Muscle of leg (tissue), 11 donors: ENCODE data around the gene SCGB1C1. TPM values are rescaled to one million over a fixed set of nuclear protein-coding genes. Genes with fewer than 3 reads are reported as not detected.
A peak's percentile ranks its signal among the peaks of the same experiment; 100 is the strongest.

ENCODE experiments used
- DNase-seq: peaks from one replicate; pipeline ENCODE4 v3.0.0; 2013
- H3K27ac ChIP-seq: one replicate; pipeline ENCODE4 v1.5.1; 2013; ENCODE audit warnings: mild to moderate bottlenecking, low read length, control low read depth
- H3K27me3 ChIP-seq: one replicate; pipeline ENCODE4 v1.6.1; 2013; ENCODE audit warnings: low read length; ENCODE audit not compliant: control insufficient read depth, insufficient read depth
- H3K36me3 ChIP-seq: one replicate; pipeline ENCODE4 v1.6.1; 2013; ENCODE audit warnings: low read length; ENCODE audit not compliant: control insufficient read depth, insufficient read depth
- H3K4me1 ChIP-seq: one replicate; pipeline ENCODE4 v1.6.1; 2013; ENCODE audit warnings: low read length; ENCODE audit not compliant: control insufficient read depth, insufficient read depth
- H3K4me3 ChIP-seq: one replicate; pipeline ENCODE4 v1.5.1; 2013; ENCODE audit warnings: low read length, control low read depth
- H3K9me3 ChIP-seq: replicated peaks from 2 replicates; pipeline ENCODE4 v1.6.1; 2013; ENCODE audit warnings: low read depth, low read length; ENCODE audit not compliant: control insufficient read depth
- WGBS: methylation state at CpG from one replicate; pipeline ENCODE4 v1.1.5; 2013; ENCODE audit warnings: missing lambda C conversion rate; ENCODE audit not compliant: insufficient coverage; 5-methylcytosine and 5-hydroxymethylcytosine counted together
- polyA plus RNA-seq, 8 donors: library from polyadenylated mRNA; unstranded; fragments of 120-200 nt; gene quantifications; one replicate each; pipeline versions ENCODE4 v1.2.1 to v1.2.3, GENCODE V29; 2013; ENCODE audit warnings: inconsistent platforms in 1 of 8, low replicate concordance in 1 of 8; ENCODE audit not compliant: insufficient read length in 8 of 8, insufficient read depth in 1 of 8
- total RNA-seq: library from RNA; stranded (reverse); fragments of 120-200 nt; gene quantifications from one replicate; pipeline ENCODE4 v1.2.4, GENCODE V29; 2013

Gene SCGB1C1
- total and polyA plus RNA-seq, 9 donors = 0.26 to 0.43 (median 0.35) TPM; not detected in 5

DNA sequence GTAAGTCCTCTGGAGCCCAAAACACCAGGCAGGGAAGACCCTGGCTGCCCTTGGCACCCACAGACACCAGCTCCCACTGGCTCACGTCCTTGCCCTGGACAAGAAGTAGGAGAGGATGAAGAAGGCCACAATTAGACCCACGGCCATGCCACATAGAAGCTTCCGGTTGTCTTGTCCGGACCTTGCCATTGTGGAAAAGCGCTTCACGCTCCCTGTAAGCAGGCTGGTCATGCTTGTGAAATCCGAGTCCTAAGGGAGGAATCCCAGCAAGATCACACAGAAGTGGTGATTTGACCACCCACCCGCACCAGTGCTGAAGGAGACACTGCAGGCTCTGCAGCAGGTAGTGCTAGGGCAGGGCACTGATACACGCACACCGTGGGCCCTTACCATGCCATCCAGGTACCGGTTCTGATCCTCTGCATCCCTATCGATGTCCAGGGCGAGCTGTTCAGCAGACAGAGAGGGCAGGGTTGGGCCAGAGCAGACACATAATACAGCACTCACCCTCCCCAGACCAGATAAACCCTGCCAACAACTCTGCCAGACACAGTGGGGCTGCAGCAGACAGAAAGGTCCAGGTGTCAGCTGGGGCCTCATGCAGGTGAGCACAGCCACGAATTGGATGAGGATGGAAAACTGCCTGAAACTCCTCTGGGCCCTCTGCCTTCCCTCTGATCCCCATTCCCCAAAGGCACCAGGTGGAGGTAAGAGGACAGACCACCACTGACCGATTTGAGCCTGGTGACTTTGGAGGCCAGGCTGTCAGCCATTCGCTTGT, 12.5 kb downstream of the SCGB1C1 start:
- 89% methylated on average over 12 of the region's 16 CpGs for WGBS
- no peak overlapping the region for H3K27ac ChIP-seq
- no peaks in the 10 kb centered on the region for H3K27me3 ChIP-seq
- no peak for DNase-seq
- H3K36me3 ChIP-seq = peaks cover 45% of the 10 kb centered on the region
- peaks cover 43% of the 10 kb centered on the region for H3K4me1 ChIP-seq
- H3K4me3 ChIP-seq = no peak overlapping the region
- no peaks in the 10 kb centered on the region for H3K9me3 ChIP-seq

DNA sequence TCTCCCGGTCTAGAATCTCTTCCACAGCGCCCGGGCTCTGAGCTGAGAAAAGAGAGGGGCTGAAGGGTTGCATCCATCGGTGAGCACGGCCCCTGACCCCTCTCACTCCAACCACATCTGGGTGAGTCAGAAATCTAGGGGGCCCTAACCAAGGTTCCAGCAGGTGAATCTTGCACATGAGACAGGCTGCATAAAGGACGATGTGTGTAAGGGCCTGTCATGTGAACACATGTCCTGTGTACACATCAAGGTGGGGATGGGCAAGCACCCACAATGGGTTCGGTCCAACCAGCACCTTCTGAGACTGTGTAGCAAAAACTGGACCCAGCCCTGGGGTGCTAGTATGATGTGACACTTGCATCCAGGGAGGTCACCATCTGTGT, 13.1 kb downstream of the SCGB1C1 start:
- Histone ChIP-seq H3K9me3 (no peaks in the 10 kb centered on the region), H3K27ac (no peak overlapping the region), H3K4me3 (peak overlapping the region; percentile 95), H3K36me3 (peaks cover 45% of the 10 kb centered on the region), H3K4me1 (peaks cover 49% of the 10 kb centered on the region), H3K27me3 (no peaks in the 10 kb centered on the region)
- peak; percentile 13 for DNase-seq
- 75% methylated on average over 5 of the region's 7 CpGs for WGBS

DNA sequence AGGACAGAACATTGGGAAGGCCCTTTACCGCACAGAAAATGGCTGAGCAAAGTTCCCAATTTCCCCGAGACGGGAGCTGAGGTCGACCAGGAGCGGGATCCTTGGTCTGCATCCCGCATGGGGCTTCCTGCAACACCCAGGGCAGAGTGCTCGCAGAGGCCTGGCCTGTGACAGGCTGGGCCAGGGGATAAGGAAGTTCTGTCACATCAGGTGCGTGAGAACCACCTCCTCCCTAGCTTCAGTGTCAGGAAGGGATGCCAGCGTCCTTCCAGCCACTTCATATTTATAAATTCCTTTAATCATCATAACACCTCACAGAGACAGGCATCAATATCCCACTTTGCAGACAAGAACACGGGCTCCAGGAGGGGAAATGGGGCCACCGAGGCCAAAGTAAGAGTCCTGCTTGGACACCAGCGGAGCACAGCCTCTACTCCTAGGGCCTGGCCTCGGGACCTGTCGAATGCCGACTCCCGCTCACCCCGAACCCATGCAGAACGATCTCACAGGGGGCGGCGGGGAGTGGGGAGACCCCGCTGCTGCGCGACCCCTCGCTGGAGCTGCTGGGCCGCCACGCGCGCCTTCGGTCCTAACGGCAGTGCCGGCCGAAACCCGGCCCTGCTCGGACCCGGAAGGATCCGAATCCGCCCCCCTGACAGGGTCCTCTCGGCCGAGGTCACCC, 13.8 kb downstream of the SCGB1C1 start:
- Histone ChIP-seq H3K27me3 (no peaks in the 10 kb centered on the region), H3K4me1 (peaks cover 51% of the 10 kb centered on the region), H3K36me3 (peaks cover 49% of the 10 kb centered on the region), H3K4me3 (peak overlapping the region; percentile 95), H3K27ac (peak overlapping the region; percentile 100), H3K9me3 (no peaks in the 10 kb centered on the region)
- WGBS = 2% methylated on average over 35 of the region's 39 CpGs
- peak; percentile 37 for DNase-seq

DNA sequence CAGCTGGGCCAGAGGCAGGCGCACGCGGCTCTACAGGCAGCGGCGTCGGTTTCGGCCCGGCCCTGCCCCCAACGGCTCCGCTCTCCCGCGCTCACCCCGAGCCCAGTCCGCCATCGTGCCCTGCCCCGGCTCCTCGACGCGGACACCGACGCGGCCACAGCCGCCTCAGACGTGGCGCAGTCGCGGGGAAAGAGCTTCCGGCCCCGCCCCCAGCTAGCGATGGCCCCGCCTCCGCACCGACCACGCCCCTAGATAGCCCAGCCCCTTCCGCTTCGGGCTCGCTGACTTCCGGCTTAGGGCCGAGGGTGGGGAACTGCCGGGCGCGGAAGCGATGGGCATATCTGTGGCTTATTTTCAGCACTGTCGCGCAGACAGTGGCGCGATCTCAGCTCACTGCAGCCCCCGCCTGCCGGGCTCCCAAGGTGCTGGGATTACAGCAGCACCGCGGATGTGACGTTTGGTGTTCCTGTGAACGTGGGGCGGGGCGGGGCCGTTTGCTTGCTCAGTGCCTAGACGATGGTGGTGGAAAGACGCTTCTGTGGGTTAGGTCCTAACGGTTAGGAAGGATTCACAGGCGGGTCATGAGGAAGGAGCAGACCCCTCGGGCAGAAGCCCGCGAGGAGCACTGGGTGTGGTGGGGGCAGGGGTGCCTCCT, 14.5 kb downstream of the SCGB1C1 start, which contains the start of the genes BET1L and RIC8A:
TSS of gene BET1L (minus strand) at position 192 of the 655 bp plus-strand sequence. CDS start at position 114, 78 bp downstream.
TSS of gene RIC8A (plus strand) at position 501 of the 655 bp plus-strand sequence. CDS start 1,147 bp downstream, outside the sequence.
- Histone ChIP-seq H3K27ac (peak within 1 kb of the TSS; percentile 100), H3K4me3 (peak within 1 kb of the TSS; percentile 95), H3K9me3 (no peaks in the 10 kb centered on the region), H3K36me3 (peaks cover 56% of the 10 kb centered on the region), H3K4me1 (peaks cover 51% of the 10 kb centered on the region), H3K27me3 (no peaks in the 10 kb centered on the region)
- peak; percentile 99 for DNase-seq
- WGBS = under 1% methylated on average over 60 of the region's 63 CpGs

DNA sequence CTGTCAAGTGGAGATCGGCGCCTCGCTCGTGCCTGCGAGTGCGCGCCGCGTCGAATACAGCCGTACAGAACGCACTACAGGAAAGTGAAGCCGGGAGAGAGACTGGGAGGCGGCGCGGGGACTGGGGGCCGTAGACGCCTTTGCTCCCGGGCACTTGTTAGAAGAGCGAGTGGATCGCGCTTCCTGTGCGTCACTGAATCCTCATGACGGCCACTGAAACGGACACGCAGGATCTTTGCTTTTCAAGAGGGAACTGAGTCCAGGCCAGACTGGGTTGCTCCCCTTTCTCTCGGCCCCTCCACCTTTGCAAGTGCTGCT, 14.9 kb downstream of the SCGB1C1 start:
- DNase-seq = peak; percentile 72
- peaks cover 51% of the 10 kb centered on the region for H3K4me1 ChIP-seq
- under 1% methylated on average over 27 of the region's 27 CpGs for WGBS

DNA sequence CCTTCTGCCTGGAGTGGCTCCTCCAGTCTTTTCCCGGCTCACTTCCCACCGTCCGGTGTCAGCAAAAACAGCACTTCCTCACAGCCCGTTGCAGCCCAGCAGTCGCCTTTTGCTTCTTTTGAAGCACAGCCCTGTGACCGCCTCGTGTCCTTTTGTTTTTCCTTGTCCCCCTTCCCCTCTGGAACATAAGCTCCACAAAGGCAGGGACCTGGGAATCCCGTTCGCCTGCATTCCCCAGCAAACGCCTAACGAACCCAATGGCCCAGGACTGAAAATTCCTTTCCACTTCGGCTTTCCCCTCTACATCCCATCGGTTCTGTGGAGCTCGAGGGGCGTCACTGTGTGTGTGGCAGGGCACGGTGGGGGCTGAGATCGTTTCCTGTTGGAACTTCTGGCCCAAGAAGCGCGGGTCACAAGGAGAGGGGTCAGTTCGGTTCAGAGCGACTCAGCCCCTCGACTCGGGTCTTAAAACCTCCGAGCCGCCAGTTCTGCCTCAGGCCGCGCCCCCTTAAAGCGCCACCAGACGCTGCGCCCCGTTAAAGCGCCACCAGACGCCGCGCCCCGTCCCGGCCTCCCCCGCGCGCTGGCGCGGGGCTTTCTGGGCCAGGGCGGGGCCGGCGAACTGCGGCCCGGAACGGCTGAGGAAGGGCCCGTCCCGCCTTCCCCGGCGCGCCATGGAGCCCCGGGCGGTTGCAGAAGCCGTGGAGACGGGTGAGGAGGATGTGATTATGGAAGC, 15.5 kb downstream of the SCGB1C1 start:
- H3K4me1 ChIP-seq = peaks cover 51% of the 10 kb centered on the region
- H3K4me3 ChIP-seq = peak overlapping the region; percentile 95
- no peaks in the 10 kb centered on the region for H3K9me3 ChIP-seq
- DNase-seq = peak; percentile 93
- H3K27ac ChIP-seq = peak overlapping the region; percentile 100
- H3K36me3 ChIP-seq = peaks cover 63% of the 10 kb centered on the region
- under 1% methylated on average over 51 of the region's 57 CpGs for WGBS
- no peaks in the 10 kb centered on the region for H3K27me3 ChIP-seq

More for the DNA sequence above, 14.9 kb downstream of the SCGB1C1 start:
- Histone ChIP-seq H3K36me3 (peaks cover 60% of the 10 kb centered on the region), H3K4me3 (peak overlapping the region; percentile 95), H3K27ac (peak overlapping the region; percentile 100), H3K9me3 (no peaks in the 10 kb centered on the region), H3K27me3 (no peaks in the 10 kb centered on the region)

DNA sequence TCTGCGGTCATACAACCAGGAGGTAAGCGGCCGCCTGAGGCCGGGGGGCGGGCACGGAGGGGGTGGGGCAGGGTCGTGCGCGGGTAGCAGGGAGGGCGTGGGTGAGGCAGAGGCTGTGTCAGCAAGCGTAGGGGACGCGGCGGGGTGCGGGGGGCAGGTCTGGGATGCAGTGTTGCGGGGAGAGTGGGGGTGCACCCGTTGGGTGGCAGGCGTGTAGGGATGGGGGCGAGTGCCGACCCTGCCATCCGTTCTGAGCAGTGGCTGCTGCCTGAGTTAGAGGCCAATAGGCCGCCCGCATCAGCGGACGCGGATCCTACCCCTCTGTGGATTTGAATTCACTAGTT, 16.0 kb downstream of the SCGB1C1 start:
- peak; percentile 26 for DNase-seq
- Histone ChIP-seq H3K9me3 (no peaks in the 10 kb centered on the region), H3K27ac (peak overlapping the region; percentile 100), H3K4me3 (peak overlapping the region; percentile 95), H3K4me1 (peaks cover 46% of the 10 kb centered on the region), H3K27me3 (no peaks in the 10 kb centered on the region), H3K36me3 (peaks cover 62% of the 10 kb centered on the region)
- WGBS = 0% methylated on average over 14 of the region's 26 CpGs

DNA sequence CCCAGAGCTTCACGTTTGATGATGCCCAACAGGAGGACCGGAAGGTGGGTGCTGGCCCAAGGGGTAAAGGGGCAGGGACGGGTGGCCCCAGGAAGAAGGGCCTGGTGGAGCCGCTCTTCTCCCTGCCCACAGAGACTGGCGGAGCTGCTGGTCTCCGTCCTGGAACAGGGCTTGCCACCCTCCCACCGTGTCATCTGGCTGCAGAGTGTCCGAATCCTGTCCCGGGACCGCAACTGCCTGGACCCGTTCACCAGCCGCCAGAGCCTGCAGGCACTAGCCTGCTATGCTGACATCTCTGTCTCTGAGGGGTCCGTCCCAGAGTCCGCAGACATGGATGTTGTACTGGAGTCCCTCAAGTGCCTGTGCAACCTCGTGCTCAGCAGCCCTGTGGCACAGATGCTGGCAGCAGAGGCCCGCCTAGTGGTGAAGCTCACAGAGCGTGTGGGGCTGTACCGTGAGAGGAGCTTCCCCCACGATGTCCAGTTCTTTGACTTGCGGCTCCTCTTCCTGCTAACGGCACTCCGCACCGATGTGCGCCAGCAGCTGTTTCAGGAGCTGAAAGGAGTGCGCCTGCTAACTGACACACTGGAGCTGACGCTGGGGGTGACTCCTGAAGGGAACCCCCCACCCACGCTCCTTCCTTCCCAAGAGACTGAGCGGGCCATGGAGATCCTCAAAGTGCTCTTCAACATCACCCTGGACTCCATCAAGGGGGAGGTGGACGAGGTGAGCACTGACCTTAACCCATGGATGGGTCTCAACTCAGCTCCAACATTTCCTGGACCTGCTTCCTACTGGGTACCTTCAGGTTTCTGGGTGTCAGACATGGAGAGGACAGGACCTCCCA, 16.6 kb downstream of the SCGB1C1 start:
- H3K36me3 ChIP-seq = peaks cover 61% of the 10 kb centered on the region
- peak overlapping the region; percentile 95 for H3K4me3 ChIP-seq
- peaks cover 40% of the 10 kb centered on the region for H3K4me1 ChIP-seq
- peak overlapping the region; percentile 35 for H3K27ac ChIP-seq
- 50% methylated on average over 23 of the region's 29 CpGs for whole genome bisulfite sequencing
- no peaks in the 10 kb centered on the region for H3K9me3 ChIP-seq
- no peaks in the 10 kb centered on the region for H3K27me3 ChIP-seq
- DNase-seq = peak; percentile 14

DNA sequence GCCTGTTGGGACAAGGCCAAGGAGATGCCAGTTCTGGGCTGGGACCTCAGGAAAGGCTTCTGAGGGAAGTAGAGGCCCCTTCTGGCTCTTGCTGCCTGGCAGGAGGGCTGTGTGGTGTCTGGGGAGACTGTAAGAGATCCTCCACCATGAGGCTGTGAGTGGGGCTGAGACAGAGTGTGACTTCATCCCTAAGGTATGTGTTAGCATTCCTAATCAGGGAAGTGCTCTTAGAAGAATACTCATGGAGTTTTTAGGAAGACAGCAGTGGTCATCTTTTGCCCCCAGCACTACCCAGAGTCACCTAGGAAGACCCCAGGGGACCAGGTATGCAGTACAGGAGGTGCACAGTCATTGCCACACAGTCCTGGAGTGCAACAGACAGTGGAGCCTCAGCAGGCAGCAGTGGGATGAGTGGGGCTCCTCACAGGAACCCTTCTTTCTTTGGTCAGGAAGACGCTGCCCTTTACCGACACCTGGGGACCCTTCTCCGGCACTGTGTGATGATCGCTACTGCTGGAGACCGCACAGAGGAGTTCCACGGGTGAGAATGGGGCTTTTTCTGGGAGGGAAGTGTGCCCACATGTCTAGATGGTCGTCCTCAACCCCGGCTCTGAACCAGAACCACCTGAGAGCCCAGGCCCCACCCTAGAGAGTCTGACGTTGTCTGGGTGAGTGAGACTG, 17.4 kb downstream of the SCGB1C1 start:
- no peaks in the 10 kb centered on the region for H3K9me3 ChIP-seq
- peaks cover 36% of the 10 kb centered on the region for H3K4me1 ChIP-seq
- H3K27me3 ChIP-seq = no peaks in the 10 kb centered on the region
- 87% methylated on average over 9 of the region's 9 CpGs for WGBS
- peak; percentile 25 for DNase-seq
- no peak overlapping the region for H3K27ac ChIP-seq
- peaks cover 60% of the 10 kb centered on the region for H3K36me3 ChIP-seq
- H3K4me3 ChIP-seq = no peak overlapping the region
